ENCODE data around the gene C2CD2.

The C2CD2 gene

GRCh38 chr21:41933313-41934079 is 20.3 kb downstream of the C2CD2 start:
- in situ Hi-C loops (cut with MboI; ENCODE audit: low sequenced_read_pairs) = no loop called here

DNA sequence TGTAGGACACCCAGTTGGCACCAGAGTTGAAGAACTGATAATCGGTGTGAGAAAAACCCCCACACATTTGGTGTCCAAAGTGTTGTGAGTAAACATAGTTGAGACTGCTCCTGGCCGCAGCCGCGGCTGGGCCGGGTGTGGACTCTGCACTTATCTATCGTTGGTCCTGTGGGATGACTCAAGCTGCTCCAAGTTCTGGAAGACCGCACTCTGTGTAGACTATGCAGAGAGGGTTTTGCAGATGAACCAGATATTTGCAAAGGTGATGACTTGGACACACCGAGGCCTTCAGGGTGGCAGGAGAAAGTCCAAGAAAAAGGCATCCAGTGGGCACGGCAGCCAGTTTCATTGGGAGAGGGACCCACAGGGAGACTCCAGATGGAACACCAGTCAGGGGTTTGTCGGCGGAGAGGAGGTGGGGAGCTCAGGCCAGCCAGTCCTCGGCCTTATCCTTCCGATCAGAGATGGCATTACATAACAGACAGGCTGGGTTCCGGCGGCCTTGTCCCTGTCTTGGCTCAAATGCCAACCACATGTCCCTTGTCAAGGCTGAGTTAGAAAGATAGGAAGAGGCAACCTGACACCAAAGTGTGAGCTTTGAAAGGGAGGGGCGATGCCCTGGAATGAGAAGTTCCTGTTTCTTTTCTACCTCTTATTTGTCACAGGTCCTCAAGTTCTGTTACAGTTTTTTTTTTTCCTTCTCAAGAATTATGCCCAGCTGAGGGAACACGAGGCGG is 21.1 kb downstream of the C2CD2 start:
- in situ Hi-C loops (cut with MboI; ENCODE audit: low sequenced_read_pairs) = no loop called here

GRCh38 chr21:41932191-41932575 is 21.6 kb downstream of the C2CD2 start:
- in situ Hi-C loops (cut with MboI; ENCODE audit: low sequenced_read_pairs) = no loop called here

DNA sequence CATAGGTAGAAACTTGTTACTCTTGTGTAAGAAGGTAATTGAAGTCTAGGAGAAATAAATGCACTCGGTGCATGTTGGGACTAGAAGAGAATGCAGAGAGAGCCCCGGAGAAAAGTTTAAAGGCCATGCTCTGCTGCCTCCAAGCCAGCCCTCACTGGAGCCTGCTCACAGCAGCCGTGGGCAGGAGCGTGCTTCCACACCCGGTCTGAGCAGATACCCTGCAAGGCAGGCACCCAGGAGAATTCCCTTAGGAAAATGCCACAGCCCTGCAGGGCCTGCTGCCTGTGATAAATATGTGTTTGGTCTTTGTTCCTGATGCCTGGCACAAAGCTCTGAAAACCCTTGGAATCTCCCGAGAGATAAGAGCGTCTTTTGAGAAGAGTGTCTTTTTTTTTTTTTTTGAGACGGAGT is 22.8 kb downstream of the C2CD2 start:
- in situ Hi-C loops (cut with MboI; ENCODE audit: low sequenced_read_pairs) = no loop called here

DNA sequence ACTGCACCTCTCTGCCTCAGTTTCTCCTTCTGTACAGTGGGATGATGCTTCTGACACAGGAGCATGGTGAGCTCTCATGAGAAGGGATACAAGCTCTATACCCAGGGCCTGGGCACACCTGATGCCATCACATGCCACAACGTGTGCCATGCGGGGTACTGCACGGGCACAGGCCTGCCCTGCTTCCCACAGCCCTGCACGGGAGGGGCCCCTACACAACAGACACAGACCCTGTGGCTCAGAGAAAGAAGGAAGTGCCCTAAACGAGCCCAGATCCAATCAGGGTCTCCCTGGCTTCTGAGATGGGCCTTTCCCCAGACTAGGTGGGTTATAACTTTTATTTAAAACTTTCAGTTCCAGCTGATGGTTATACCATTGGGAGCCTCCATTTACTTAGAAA is 24.6 kb downstream of the C2CD2 start:
- in situ Hi-C loops (cut with MboI; ENCODE audit: low sequenced_read_pairs) = no loop called here

GRCh38 chr21:41928621-41929220 is 25.1 kb downstream of the C2CD2 start:
- in situ Hi-C loops (cut with MboI; ENCODE audit: low sequenced_read_pairs) = no loop called here

- in situ Hi-C loops (cut with MboI; ENCODE audit: low sequenced_read_pairs) = no loop called here
Measured at GRCh38 chr21:41927727-41928409, 25.9 kb downstream of the C2CD2 start.

DNA sequence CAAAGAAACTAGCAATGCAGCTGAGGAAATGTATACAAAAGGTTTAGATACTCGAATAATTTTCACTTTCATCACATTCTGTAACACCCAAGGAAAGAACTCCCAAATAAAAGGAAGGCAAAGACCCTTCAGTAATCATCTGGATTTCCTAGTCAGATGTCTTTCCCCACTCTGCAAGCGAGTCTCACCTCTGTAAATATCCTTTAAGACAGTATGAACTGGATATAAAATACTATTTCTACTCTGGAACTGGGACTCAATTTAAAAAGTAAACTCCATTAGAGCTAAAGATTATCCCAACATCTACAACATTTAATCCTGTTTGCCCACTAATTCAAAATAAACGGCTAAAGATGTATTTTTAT is 27.0 kb downstream of the C2CD2 start:
- in situ Hi-C loops (cut with MboI; ENCODE audit: low sequenced_read_pairs) = no loop called here

DNA sequence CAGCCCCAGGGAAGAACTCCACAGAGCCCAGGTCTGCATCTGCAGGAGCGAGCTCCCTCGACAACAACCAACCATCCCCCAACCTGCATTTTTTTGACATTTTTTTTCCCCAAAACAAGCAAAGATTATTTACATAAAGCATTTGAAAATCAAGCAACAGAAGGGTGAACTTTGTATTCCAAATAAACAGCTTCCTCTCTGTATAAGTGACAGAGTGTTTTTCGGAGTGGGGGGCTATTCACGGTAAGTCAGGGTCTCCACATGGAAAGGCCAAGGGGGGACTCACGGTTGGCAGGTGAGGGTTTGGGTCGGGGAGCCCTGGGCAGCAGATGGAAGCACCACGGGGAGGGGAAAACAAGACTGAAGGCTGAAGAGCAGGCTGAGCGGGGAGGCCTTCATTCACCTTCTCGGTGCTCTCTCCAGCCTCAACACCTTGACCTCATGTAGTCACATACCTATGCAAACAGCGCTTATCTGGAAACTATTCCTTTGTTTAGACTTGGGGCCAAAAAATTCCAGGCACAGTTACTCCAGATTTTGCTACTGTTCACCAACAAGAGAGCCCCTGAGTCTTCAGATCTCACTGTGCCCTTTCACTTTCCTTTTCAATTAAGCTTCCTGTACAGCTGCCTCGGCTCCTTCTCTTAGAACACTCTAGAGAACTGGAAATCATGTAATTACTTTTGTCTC is 27.6 kb downstream of the C2CD2 start:
- in situ Hi-C loops (cut with MboI; ENCODE audit: low sequenced_read_pairs) = no loop called here

DNA sequence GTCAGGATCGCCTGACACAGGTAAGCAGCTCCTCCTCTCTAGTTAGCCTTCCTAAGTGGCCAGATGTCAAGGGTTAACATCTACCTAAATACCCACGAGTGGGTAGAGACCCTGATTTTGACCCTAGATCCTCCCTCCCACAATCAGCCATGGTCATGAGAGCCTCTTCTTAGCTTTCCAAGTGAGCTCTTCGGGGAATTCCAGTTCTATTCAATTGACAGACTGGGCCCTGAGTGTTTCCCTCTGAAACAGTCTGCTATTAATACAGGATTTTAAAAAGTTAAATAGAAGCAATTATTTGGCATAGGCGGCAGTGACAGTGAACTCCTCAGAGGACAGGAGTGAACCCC is 28.1 kb downstream of the C2CD2 start:
- in situ Hi-C loops (cut with MboI; ENCODE audit: low sequenced_read_pairs) = no loop called here

DNA sequence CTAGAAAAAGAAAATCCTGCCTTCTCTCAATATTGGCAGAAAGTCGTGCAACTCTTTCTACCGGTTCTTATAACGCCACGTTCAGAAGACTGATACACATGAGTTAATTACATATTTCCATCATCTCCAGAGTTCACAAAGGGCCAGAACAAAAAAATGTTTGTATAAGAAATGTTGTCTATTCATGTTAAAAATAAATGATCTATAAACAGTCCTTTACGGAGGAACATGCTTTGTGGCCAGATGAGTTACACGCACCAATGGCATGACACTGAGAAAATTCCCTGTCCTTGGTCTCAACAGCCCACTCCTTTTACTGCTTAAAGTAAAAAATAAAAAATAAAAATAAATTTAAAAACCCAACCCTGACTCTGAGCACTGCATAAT is 29.5 kb downstream of the C2CD2 start:
- in situ Hi-C loops (cut with MboI; ENCODE audit: low sequenced_read_pairs) = no loop called here

DNA sequence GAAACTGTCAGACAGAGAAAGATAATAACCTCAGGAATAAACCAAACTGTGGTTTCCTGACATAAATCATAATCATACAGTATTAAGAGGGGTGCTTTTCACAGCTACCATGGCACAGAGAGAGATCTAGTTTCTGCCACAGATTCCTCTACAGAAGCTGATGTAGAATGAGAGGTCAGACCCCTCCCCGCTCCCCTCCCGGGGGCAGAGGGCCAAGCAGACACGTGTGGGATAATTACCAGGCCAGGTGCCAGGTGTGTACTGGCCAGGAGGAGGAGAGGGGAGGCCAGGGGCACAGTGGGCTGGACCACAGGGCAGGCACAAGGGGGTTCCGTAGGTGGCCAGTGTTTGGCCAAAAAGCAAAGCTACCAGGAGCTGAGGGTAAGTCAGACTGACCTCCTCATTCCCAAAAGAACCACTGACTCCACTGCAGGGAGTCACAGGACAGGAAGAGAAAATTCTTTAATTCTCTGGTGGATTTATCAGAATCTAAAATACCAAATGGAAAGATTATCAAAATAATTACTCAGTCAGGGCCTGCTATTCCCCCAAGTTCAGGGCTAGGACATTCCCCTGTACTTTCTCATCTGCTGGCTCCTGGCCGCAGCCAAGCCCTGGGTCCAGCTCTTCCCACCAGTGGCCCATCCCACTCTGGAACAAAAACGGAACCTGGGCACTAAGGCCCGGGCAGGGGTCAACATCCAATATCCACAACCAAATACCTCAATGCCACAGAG is 30.0 kb downstream of the C2CD2 start:
- in situ Hi-C loops (cut with MboI; ENCODE audit: low sequenced_read_pairs) = no loop called here

DNA sequence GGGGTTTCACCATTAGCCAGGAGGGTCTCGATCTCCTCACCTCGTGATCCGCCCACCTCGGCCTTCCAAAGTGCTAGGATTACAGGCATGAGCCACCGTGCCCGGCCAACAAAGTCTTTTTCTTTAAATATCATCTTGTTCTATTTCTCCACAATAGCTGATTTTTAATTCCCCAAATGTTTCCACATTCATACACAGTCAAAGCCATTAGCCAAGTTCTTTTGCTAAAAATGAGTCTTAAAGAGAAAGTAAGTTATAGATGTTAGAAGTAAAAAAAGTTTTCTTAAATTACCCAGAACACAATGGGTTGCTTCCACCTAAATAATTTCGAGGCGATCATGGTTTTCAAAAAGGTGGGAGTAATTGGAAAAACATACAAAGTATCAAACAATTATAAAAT is 30.6 kb downstream of the C2CD2 start:
- in situ Hi-C loops (cut with MboI; ENCODE audit: low sequenced_read_pairs) = no loop called here

DNA sequence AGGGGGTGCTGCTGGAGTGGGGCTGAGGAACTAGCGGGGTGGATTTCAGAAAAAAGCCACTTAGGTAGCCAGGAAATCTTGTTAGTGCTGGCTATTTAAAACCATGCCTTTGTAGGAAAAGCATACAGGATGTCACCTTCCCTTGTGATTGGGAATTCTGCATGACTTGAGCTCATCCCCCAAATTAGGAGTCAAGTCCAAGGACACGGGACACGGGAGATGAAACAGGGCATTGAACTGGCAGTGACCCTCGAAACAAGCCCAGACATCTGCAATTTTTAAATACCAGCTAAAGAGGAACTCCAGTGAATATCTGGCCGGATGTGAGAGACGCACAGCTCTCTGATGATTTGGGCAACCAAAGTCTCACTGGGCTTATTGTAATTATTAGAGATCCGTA is 32.8 kb downstream of the C2CD2 start:
- in situ Hi-C loops (cut with MboI; ENCODE audit: low sequenced_read_pairs) = no loop called here

GRCh38 chr21:41920476-41920875 is 33.3 kb downstream of the C2CD2 start:
- in situ Hi-C loops (cut with MboI; ENCODE audit: low sequenced_read_pairs) = no loop called here

DNA sequence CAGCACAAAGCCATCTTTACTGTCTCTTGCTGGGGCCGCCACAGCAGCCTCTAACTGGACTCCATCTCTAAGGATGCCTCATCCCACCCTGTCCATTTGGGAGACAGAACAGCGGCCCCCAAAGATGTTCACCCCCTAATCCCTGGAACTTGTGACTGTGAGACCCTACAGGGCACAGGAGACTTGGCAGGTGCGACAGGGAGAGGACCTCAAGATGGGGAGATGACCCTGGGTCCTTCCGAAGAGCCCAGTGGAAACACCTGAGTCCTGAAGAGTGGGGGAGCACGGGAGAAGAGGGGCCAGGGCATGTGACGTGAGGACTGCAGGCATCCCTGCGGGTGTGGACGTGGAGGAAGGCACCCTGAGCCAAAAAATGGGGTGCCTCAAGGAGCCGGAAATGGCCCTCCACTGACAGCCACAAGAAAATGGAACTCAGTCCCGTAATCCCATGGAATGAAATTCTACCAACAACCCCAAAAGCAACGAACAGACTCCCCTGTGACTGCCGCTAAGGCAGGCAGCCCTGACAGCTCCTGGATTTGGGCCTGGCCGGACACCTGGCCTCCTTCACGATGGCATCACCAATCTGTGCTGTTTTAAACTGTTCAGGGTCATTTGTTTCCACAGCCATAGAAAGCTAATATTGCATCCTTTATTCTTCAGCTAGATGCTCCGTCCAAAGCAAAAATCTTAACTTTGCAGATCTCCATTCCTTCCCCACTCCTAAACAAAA is 34.0 kb downstream of the C2CD2 start:
- in situ Hi-C loops (cut with MboI; ENCODE audit: low sequenced_read_pairs) = no loop called here

- in situ Hi-C loops (cut with MboI; ENCODE audit: low sequenced_read_pairs) = no loop called here
Measured at GRCh38 chr21:41918561-41919358, 35.1 kb downstream of the C2CD2 start.

DNA sequence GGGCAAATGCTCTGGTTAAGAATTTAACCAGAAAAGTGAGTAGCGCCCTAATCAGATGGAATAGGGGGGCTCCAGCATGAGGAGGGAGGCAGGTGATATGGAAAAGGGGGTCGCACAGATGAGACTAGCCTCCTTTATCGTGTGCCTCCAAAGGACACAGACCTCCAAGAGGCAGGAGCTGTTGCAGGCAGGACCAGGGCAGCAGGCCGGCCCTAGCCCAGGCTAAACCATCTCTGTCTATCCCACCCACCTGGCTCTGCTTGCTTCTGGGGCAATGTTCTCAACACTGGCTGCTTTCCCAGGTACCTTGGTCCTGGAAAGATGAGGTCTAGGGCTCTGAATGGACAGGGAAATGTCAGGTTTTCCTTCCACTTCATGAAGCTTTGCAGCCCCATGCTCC is 36.3 kb downstream of the C2CD2 start:
- in situ Hi-C loops (cut with MboI; ENCODE audit: low sequenced_read_pairs) = no loop called here

- in situ Hi-C loops (cut with MboI; ENCODE audit: low sequenced_read_pairs) = no loop called here
Measured at GRCh38 chr21:41916888-41917433, 36.9 kb downstream of the C2CD2 start.

All from HL-60/S4 (cell line).